ENCODE results near the gene FGF1.
A peak's percentile ranks its signal among the peaks of the same experiment; 100 is the strongest.

The FGF1 gene

DNA sequence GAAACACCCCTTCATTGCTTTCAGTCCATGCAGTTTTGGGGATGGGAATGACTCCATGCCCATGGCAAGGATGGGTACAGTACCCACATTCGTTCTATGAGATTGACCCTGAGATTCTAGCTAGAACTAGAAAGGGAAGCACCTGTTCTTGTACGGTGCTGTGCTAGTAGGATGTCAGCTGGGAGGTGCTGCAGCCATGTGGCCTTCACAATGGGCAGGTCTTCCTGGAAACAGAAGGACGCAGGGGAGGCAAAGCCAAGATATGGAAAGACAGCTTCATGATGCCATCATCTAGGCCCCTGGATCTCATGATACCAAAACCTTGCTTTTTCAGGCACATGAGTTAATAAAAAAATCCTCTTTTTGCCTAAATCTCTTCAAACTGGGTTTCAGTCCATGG, 10.5 kb upstream of the FGF1 start:
- DNase-seq (ENCODE audit: low spot score) = no peak

DNA sequence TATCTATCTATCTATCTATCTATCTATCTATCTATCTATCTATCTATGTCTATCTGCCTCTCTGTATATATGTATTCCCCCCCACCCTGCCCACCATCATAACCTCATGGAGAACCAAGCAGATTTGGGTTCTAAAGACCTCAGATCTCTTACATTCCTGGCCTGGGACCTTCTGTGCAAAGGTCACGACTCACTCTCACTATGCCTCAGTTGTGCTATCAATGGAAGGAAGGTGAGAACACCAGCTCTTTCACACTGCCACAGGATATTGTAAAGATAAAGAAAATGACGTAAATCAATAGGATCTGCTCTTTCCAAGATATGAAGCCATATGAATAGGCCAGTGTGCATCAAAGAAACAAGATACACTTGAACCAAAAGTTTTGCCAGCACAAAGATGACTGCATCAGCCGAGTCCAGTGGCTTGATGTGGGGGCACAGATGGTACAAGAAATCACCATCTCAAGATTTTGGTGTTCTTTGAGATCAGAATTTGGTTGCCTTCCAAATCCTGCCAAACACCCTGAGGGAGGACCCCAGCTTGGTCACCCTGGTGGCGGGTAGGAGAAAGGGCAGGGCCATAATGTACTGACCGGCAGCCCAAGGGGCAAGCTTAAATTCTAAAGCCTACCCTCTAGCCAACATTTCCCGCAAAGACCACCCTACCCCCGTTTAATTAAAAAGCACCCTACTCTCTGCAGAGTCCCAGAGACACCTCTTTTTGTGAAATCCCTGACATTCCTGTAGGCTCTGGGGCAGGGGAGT, 8.4 kb upstream of the FGF1 start:
- no peak for DNase-seq (ENCODE audit: low spot score)

DNA sequence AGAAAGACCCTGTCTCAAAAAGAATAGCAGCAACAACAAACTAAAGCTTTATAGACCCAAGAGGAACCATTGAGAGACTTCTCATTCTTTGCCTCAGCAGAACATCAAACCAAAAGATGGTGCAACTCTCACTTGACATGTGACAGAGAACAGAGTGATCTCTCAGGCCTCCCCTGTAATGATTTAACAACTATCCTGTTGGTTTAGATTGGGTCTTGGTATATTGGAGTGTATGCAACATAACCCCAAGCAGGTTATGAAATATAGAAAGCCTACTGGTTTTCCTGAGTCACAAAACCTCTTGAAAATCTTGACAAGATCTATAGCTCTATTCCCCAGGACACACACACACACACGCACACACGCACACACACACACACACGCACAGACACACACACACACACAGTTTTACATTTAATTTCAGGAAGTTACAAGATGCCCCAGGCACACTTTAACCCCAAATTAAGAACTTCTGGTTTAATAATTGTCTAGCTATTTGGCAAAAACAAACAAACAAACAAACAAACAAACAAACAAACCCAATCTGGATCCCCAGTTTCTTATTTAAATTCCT, 6.5 kb upstream of the FGF1 start:
- no peak for DNase-seq (ENCODE audit: low spot score)

DNA sequence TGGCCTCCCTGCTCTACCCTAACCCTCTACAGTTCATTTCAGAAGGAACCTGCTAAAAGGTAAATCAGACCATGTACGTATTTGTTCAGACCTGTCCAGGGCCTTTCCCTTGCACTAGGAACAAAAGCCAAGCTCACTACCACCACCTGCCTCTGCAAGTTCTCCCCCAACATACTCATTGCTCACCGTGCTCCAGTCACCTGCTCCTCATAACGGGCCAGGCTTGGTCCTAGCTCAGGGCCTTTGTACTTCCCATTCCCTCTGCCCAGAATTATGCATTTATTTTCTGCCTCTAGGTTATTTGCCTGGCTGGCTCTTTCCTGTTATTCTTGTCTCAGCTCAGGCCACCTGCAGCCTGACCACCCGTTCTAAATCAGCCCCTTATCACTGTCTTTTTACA, 4.8 kb upstream of the FGF1 start:
- DNase-seq (ENCODE audit: low spot score) = no peak

DNA sequence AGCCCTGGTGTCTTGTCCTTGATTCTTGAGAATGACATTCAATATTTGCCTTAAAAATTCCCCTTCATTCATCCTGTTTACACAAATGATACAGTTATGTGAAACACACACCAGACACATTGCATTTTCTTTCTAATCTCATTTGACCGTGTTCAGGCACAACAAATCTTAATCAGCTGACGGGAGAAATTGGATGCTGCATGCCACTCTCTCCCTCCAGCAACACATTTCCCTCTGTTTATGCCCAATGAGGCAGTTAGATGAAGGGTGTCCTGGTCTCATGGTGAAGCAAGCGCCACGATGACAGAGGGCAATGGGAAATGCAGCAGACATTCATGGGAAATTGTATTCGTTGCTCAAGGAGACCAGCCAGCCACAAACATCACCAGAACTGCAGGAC, 3.2 kb upstream of the FGF1 start:
- DNase-seq (ENCODE audit: low spot score) = no peak

DNA sequence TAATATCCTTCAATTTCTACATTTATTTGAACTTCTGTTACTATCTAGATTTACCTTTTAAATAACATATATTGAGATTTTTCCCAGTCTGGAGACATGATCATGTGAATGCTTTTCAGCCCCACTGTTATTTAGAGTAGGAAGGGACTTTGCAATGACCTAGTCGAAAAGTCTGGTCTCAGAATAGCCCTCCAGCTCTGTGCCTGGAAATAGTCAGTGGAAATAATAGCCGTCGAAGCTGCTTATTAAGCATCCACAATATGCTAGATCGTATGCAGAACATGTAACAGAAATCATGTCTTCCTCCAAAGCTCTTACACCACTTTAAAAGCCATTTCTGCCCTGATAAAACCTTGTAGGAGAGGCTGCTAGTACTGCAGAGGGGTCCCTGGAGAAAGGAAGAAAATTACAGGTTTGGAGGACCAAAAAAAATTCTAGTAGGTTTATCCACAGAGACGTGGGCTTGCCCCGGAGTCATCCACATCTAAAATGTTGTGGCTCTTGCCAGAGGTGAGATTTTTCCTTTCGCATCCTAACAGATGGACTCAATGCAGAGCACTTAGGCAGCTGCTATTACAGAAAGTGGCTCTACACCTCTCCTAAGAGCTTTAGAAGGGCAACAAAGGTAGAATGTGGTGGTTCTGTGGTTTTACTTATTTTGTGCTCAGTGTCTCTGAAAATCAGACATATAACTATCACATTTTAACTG, 2.5 kb upstream of the FGF1 start:
- DNase-seq (ENCODE audit: low spot score) = no peak

DNA sequence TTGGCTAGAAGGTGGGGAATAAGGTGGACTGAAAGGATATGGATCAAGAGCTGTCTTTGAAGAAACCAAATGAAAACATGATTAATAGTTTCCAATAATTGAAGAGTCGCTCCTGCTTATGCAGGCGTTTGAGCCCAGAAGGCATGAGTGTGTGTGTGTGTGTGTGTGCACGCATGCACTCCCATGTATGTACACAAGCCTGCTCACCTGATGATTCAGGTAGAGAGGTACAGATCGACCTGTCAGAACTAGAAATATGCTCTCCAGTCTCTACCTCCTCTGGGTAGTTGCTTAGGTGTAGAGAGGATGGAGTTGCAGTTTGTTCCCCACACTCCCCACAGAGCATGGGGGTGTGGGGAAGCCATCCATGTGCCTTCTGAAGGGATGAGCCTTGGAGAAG, 1.1 kb upstream of the FGF1 start:
- no peak for DNase-seq (ENCODE audit: low spot score)

DNA sequence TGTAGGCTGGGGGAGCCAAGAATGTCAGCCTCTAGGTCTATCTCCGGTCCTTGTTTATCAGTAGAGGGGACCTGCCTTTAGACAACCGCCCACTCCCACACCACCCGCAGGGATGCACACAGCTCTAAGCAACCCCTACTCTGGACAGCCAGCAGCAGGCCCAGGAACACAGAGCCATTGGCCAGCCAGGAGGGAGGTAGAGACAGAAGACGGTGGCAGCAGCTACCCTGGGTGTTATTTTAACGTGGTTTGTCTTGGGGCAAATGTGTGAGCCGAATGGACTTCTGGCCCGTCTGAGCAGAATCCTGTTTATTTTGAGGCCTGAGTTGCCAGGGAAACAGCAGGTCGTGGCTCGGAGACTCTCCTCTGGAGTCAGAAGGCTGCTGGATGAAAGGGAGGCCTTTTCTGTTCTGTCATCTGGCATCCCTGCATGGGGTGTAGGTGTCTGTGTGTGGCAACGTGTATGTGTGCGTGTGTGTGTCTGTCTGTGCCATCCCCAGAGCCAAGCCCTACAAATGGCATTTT, 382 bp upstream of the FGF1 start:
- DNase-seq (ENCODE audit: low spot score) = no peak

DNA sequence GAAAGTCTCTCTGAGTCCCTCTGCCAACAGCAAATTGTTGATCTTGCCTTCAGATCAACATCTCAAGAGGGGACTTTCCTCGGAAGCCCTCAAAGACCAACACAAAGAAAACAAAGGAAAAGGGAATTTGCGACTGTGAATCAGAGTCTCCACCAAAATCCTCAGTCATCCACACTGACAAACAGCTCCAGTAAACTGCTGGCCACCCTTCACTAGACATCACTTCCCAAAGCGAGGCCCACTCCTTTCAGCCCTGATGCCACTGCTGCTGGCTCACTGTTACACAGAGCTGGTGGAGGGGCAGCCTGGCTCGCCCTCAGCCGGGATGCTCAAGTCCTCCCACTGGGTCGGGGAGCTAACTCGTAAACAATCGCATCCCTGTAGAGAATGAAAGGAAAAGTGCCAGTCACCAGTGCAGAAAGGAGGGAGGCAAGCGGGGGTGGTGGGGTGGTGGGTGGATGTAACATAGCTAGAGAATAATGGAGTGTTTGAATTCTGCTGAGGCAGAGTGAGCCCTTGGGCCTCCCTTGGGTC, 1.3 kb downstream of the FGF1 start:
- DNase-seq (ENCODE audit: low spot score) = no peak

DNA sequence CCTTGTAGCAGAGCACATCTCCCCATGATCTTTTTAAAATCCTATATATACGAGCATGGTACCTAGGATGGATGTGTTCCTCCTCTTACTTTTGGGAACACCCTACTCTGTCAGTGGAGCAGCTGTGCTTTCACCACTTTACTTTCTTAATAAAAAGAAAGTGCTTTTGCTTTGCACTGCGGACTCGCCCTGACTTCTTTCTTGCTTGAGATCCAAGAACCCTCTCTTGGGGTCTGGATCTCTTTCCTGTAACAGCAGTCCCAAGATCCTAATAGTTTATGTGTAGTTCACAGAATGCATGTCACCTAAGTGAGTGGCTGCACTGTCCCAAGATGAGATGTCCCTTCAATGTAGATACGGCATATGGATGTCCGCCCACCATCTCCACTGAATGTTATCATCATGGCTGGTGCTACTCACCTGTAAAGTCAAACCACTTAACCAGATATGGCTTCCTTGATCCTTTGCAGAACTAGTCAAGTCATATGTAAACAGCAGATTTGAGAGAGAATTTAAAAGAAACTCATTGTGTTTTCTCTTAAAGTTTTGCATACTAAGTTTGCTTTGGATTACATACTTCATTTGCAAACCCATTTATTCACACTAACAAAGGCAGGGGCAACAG, 1.9 kb downstream of the FGF1 start:
- DNase-seq (ENCODE audit: low spot score) = no peak

DNA sequence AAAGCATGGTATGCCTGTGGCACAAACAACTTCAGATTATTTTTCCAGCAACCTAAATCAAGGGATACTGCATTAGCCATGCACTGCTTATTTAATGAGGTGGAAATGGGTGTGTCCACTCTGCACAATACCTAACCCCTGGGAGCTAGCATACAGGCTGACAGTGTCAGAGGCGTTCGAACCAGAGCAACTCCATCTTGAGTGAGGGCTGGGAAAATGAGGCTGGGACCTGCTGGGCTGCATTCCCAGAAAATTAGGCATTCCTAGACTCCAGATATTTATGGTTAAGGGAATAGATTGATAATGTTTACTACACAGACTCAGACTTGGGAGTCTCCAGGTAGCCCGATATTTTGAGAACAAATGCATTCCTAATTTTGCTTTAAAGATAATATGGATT, 2.8 kb downstream of the FGF1 start:
- DNase-seq (ENCODE audit: low spot score) = no peak

DNA sequence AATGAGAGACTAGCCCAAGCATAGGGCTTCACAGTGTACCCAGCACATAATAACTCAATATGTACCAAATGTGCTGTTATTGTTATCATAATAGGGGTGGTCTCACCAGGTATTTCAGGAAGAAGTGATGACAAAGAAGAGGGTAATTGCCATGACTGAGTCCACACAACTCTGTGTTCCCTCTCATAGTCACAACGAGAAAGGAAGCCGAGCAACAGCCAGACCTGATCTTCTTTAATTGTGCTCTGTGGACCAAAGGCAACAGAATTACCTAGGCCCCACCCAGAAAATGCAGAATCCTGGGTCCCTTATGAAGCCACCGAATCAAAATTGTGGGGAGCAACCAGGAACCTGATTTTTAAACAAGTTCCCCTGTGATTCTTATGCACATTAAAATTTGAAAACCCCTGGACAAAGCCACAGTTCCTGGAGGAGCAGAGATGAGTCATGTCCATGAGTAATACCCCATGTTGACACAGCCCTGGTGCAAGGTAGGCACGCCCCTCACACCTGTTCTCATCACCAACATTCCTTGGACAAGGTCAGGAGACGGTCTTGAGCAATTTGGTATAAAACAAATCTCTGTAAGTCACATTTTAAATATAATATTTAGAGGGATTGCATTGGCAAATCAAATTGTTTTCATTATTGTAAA, 5.2 kb downstream of the FGF1 start:
- DNase-seq (ENCODE audit: low spot score) = no peak

DNA sequence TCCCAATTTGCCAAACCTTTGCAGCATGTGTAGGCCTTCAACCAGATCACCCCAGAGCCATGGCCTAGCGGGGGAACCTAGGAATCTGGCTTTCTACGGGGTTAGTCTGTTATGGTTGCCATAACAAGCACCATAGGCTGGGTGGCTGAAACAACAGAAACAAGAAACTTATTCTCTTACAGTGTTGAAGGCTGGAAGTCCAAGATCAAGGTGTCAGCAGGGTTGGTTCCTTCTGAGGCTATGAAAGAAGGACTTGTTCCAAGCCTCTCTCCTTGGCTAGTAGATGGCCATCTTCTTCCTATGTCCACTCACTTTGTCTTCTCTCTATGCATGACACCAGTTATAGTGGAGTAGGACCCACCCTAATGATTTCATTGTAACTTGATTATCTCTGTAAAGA, 6.1 kb downstream of the FGF1 start:
- DNase-seq (ENCODE audit: low spot score) = no peak

DNA sequence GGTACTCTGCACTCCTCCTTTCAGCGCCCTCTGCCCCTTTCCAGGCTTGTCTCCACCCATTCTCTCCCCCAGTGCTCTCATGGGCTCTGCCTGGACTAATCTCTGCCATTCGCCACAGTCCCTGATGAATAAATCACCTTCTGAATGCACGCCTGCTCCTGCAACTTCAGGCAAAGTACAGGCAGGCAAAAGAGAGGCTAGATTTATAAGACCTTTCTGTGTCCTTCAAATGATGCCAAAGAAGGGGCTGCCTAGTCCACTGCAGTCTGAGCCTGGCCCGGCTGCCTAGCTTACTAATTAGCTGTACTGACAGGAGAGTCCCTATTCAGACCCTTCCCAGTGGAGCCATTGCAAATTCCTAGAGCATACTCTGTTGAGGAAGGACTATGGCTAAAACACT, 7.4 kb downstream of the FGF1 start:
- no peak for DNase-seq (ENCODE audit: low spot score)

DNA sequence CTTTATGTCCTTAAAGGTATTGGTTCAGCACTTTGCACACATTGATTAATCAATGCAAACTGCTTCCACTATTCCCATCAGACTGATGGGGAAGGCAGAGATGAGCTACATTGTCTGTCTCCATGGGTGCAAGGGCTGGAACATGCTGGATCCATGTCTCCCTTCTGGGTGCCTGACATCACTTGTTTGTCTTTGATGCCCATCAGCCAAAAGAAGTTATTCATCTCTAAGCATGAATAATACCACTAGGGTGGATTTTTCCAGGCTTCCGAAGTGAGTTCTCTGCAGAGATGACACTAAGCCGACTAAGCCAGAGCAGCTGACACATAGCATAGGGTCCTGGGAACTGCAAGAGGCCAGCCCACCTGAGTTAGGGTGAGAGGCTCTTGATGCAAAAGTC, 8.7 kb downstream of the FGF1 start:
- DNase-seq (ENCODE audit: low spot score) = no peak

DNA sequence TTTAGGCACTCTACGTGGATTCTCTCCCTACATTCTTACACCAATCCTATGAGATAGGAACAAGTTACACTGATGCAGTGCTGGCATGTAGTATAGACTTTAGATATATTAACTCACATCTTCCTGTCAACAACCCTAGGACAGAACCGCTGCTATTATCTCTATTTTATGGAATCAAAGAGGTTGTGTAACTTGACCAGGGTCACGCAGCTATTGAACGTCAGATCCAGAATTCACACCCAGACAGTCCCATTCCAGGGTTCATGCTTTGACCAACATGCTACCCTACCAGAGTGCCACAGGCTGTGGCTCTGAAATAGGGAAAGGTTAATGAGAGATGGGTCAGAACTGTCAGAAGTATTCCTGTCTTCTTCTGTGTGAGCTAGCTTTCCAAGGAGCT, 9.6 kb downstream of the FGF1 start:
- no peak for DNase-seq (ENCODE audit: low spot score)

DNA sequence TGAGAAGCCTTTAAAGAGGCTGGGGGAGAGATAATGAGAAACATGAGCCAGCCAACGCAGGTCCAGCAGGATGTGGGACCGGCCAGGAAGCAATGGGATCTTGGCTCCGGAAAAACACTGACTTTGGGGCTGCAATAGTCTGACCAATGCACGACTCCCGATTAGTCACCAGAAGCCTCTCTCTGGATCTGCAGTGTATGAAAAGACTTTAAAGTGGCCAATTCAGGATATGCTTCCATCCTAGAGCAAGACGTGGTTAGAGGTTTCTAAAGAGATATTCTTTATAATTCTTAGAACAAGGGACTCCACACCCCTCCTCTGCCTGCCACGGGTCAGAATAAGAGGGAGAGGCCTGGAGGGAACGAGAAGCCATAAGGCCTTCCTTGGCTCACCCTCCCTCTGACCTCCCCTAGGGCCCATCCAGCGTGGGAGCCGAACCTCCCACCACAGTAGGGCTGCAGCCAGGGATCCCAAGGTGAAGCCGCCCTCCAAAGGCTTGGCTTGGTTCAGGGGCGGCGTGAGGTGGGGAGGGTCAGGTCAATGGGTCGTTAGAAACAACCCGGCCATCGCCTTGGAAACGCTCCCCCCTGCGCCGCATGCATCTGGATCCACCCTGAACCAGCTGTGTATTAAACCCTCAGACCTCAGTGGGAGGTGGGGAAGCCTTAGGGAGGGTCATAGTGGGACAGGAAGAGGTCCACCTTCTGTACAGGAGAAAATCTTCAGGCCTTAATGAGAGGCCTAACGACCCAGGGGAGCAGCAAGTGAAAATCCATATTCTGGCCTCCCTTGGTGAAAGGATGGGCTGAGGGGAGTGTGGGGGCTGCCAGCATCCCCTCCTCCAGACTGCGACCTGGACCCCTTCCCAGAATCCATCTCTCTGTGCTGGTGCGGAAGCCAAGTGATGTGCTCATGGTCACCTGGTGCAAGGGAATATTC, 11.1 kb downstream of the FGF1 start:
- DNase-seq (ENCODE audit: low spot score) = peak; percentile 84

DNA sequence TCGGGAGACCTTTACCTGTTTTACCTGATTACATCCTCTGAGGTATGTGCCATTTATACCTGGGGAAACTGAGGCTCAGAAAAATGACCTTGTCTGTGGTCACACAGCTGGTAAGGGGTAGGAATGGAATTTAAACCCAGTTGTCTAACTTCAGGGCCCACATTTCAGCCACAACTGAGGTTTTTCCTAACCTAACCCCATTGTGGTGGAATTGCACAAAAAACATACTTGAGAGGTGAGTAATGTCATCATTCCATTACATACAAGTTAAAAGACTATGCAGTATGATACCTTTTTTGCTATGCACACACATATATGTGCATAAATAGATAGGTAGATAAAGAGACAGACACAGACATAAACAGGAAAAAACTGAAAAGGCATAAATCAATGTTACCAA, 14.1 kb downstream of the FGF1 start:
- no peak for DNase-seq (ENCODE audit: low spot score)

DNA sequence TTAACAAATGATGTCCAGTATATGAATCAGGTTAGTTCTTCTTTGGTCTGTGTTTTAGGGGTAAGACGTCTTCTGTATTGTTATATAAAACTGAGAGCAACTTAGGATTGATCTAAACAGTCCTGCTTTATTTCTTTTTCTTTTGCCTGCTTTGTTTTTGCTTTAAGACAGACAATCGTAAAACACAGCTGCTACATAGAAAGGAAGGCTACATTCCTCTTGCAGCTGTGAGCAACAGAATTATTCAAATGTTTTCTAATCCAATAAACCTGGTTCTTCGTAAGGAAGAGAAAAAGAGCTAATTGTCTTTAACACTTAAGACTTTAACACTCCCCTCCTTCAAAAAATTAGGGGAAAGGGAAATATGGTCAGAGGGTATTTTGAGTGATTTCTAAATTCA, 14.6 kb downstream of the FGF1 start:
- DNase-seq (ENCODE audit: low spot score) = no peak

DNA sequence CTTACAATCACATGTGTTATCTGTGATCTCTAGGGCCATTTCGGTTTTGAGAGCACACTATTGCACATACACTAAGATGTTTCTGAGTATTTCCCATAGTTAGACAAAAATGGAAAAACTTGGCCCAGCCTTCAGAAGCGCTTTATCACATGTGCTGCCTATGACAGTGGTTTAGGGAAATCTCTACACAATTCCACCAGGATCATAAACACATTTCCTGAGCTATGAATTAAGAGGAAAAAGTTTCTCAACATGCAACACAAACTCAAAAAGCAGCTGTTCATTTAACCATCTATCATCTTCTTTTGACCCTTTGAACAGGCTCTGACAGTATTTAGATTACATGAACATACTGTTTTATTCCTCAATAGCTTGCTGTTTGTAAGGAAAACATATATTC, 15.1 kb downstream of the FGF1 start:
- DNase-seq (ENCODE audit: low spot score) = no peak

DNA sequence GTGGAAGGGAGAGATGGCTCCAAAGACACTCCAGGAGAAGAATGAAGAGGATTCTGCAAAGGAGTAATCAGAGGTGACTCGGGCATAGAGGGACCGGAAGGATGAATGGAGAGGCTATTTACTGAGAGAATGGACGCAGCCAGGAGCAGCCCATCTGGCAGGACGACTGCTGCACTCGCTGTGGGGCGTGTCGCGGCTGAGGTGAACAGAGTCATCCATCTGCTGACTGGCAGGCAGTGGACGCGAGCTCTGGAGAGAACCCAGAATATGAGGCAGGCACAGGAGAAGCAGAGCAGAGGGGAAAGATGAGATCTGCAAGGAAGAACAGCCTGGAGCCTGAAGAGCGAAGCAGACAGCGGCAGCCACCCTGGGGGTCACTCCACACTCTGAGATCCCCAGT, 16.4 kb downstream of the FGF1 start:
- DNase-seq (ENCODE audit: low spot score) = no peak
